SK-N-MC (cell line): ENCODE measurements around the gene ZNF91.

Source experiments
- EZH2 ChIP-seq: fragments of 200-600 bp; sonication (generic); IDR thresholded peaks from one replicate; pipeline ENCODE4 v1.6.1; 2017; ENCODE audit warnings: antibody characterized with exemption
- POLR2AphosphoS5 ChIP-seq: IDR thresholded peaks from 2 replicates; pipeline ENCODE4 v1.6.1; 2012; ENCODE audit warnings: mild to moderate bottlenecking, low read depth, low read length, borderline replicate concordance

DNA sequence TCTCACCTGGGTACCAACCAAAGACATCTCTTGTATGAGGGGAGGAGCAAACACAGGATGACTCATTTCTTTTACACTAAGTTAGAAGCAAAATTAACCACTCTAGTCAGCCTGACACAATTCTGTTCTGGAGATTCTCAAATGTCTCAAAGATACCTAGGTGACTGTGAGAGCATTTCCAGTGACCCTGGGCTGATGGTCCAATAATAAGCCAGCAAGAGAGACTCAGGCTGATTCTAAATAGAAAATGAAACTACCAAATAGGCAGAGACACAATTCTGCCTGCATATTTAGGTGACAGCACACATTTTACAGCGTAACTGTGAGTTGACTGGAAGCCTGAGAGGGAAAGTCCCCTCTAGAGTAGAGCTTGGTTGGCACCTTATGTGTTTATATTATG lies 16.3 kb downstream of the ZNF91 start:
- TF ChIP-seq EZH2 (no peak), POLR2AphosphoS5 (no peak)
